ENCODE data around the gene ARMC7. TPM values are rescaled to one million over a fixed set of nuclear protein-coding genes. Genes with fewer than 3 reads are reported as not detected.

The ARMC7 gene
- 12.8 and 13.6 TPM in 2 replicates for total RNA-seq
- long read RNA-seq, transcript ARMC7-201 (3 exons, 2,126 nt), result major isoform, 8 of 15 reads
- long read RNA-seq, partial matches to known transcripts, result 0 of 15 reads
- long read RNA-seq, other reads (novel, unspliced or antisense), result 4 of 15 reads

DNA sequence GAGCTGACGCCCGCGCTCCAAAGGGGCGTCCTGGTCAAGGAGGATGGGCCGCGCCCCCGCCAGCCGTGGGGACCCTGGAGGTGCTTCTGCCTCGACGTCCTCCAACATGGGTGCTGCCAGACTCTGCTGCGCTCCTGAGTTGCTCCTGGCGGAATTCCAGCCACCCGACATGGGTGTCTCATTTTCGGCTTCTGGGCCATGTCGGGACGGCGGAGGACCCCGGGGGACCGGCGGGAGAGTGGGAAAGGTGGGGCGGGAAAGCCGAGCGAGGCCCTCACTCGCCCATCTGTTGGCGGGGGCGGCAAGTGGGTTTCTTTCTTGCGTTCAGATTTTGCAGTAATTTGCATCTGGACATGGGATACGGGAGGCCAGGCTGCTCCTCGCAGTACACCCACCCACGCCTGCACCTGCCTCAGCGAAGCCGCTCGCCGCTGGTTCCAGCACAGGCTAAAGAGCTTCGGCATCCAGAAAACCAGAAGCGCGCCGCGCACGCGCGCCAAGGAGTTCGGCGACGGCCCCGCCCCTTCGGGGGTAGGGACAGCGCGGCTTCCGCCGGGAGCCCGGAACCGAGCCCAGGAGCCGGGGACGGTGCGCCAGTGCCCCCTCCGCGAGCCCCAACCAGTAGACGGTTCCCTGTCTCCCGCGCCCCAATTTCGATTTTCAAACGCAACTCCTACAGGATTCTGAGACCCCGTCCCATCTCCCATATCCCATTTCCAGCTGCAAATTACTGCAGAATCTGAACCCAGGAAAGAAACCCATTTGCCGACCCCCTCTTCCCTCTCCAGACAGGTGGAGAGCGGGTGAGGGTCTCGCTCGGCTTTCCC lies at the start of gene ARMC7:
TSS of gene ARMC7 (plus strand) at position 563 of the 827 bp plus-strand sequence. CDS start 320 bp downstream, outside the sequence.
- Mint-ChIP-seq H3K4me3 (ENCODE audit: unreplicated experiment) (peak within 1 kb of the TSS; percentile 83), H3K36me3 (ENCODE audit: unreplicated experiment) (peaks cover 2% of the 10 kb centered on the region), H3K27ac (ENCODE audit: unreplicated experiment) (peak within 1 kb of the TSS; percentile 59), H3K4me1 (ENCODE audit: unreplicated experiment) (peaks cover 40% of the 10 kb centered on the region), H3K9me3 (ENCODE audit: unreplicated experiment) (no peaks in the 10 kb centered on the region), H3K27me3 (ENCODE audit: unreplicated experiment) (no peaks in the 10 kb centered on the region)
- peak; percentile 96 for DNase-seq (ENCODE audit: extremely low spot score, unreplicated experiment)
- TF ChIP-seq, protein P1, sequence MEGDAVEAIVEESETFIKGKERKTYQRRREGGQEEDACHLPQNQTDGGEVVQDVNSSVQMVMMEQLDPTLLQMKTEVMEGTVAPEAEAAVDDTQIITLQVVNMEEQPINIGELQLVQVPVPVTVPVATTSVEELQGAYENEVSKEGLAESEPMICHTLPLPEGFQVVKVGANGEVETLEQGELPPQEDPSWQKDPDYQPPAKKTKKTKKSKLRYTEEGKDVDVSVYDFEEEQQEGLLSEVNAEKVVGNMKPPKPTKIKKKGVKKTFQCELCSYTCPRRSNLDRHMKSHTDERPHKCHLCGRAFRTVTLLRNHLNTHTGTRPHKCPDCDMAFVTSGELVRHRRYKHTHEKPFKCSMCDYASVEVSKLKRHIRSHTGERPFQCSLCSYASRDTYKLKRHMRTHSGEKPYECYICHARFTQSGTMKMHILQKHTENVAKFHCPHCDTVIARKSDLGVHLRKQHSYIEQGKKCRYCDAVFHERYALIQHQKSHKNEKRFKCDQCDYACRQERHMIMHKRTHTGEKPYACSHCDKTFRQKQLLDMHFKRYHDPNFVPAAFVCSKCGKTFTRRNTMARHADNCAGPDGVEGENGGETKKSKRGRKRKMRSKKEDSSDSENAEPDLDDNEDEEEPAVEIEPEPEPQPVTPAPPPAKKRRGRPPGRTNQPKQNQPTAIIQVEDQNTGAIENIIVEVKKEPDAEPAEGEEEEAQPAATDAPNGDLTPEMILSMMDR (IDR thresholded peaks at IDR 0.05), result no peak

DNA sequence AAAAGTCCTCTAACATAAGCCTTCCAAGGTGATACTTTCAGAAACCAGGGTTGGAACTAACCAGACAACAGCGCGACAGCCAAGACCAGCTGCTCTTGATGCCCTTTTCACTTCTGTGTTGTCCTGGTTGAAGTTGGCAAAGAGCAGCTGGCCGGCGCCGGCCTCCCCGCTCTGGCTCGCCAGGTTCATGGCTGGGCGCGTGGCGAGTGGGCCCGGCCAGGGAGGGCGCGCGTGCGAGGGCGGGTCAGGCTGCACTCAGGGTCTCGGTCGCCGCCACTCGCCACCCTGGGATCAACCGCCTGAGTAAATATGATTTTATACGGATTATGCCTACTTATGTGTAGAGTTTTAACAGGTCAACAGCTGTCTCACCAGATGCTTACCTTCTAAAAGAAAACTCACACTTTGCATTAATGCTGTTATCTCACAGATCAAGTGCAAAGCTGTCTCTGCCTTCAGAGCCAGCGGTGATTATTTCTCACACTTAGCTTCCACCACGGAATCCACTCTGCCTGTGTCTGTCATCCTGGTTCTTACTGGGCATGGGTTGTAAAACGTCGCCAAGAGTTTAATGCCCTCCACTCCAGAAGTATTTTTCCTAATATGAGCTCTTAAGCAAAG lies 49.2 kb upstream of the ARMC7 start:
- Mint-ChIP-seq H3K4me3 (ENCODE audit: unreplicated experiment) (no peak overlapping the region), H3K27me3 (ENCODE audit: unreplicated experiment) (no peaks in the 10 kb centered on the region), H3K9me3 (ENCODE audit: unreplicated experiment) (no peaks in the 10 kb centered on the region), H3K36me3 (ENCODE audit: unreplicated experiment) (peaks cover 34% of the 10 kb centered on the region), H3K27ac (ENCODE audit: unreplicated experiment) (no peak overlapping the region), H3K4me1 (ENCODE audit: unreplicated experiment) (peaks cover 10% of the 10 kb centered on the region)
- DNase-seq (ENCODE audit: extremely low spot score, unreplicated experiment), result no peak
- TF ChIP-seq, protein P1 (IDR thresholded peaks at IDR 0.05), result no peak

DNA sequence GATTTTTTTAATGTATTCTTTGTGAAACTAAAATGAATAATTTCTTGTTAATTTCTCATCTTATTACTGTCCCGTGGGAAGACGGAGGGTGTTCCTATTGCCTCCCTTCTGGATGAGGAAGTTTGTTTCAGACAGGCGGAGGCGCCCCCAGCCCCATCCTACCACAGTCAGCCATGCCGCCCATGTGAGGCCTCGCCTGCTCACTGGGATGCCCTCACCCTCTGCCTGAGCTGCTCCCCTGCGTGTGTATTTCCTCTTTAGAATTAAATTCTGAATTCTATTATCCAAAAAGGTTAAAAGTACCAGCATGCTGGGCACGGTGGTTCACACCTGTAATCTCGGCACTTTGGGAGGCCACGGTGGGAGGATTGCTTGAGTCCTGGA lies 48.7 kb upstream of the ARMC7 start:
- no peaks in the 10 kb centered on the region for H3K27me3 Mint-ChIP-seq (ENCODE audit: unreplicated experiment)
- H3K4me3 Mint-ChIP-seq (ENCODE audit: unreplicated experiment), result no peak overlapping the region
- no peak for DNase-seq (ENCODE audit: extremely low spot score, unreplicated experiment)
- H3K4me1 Mint-ChIP-seq (ENCODE audit: unreplicated experiment), result peaks cover 10% of the 10 kb centered on the region
- H3K36me3 Mint-ChIP-seq (ENCODE audit: unreplicated experiment), result peaks cover 31% of the 10 kb centered on the region
- no peaks in the 10 kb centered on the region for H3K9me3 Mint-ChIP-seq (ENCODE audit: unreplicated experiment)
- no peak overlapping the region for H3K27ac Mint-ChIP-seq (ENCODE audit: unreplicated experiment)
- TF ChIP-seq, protein P1 (IDR thresholded peaks at IDR 0.05), result no peak

DNA sequence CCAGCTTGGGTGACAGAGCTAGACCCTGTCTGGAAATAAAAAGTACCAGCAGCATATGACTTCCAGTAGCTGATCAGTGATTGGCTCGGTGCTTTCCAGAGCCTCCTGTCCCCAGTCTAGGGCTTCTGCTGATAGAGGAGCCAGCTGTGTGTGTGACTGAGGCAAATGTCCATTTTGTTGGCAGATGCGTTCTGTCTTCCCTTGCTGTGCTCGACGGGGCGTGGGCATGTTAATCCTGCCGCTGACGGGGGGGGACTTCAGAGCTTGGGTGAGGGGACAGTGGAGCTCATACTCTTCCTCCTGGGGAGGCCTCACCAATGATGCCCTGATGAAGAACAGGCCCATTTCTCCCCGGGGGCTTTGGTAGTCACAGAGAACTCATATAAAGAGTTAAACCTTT lies 48.2 kb upstream of the ARMC7 start:
- no peaks in the 10 kb centered on the region for H3K9me3 Mint-ChIP-seq (ENCODE audit: unreplicated experiment)
- TF ChIP-seq, protein P1 (IDR thresholded peaks at IDR 0.05), result no peak
- H3K27ac Mint-ChIP-seq (ENCODE audit: unreplicated experiment), result no peak overlapping the region
- H3K4me1 Mint-ChIP-seq (ENCODE audit: unreplicated experiment), result peaks cover 10% of the 10 kb centered on the region
- H3K36me3 Mint-ChIP-seq (ENCODE audit: unreplicated experiment), result peaks cover 25% of the 10 kb centered on the region
- H3K27me3 Mint-ChIP-seq (ENCODE audit: unreplicated experiment), result no peaks in the 10 kb centered on the region
- no peak overlapping the region for H3K4me3 Mint-ChIP-seq (ENCODE audit: unreplicated experiment)
- DNase-seq (ENCODE audit: extremely low spot score, unreplicated experiment), result no peak

DNA sequence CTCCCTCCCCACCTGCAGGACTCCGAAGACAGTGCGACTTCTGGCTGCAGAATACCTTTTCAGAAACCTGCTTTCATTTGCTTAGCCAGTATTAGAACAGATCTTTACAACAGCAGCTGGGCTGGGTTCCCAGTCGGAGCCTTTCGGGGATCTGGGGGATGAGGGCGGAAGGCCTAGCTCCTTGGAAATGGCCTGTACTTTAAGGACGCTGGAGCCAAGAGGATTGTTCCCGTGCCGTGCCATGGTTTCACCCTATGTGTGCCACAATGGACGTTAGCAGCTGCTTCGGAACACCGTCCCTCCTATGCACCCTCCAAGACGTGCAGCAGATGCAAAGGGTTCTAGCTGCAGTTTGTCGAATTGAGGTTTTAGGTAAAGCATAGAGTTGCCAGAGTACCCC lies 46.6 kb upstream of the ARMC7 start:
- H3K36me3 Mint-ChIP-seq (ENCODE audit: unreplicated experiment), result peaks cover 21% of the 10 kb centered on the region
- H3K9me3 Mint-ChIP-seq (ENCODE audit: unreplicated experiment), result no peaks in the 10 kb centered on the region
- no peak for DNase-seq (ENCODE audit: extremely low spot score, unreplicated experiment)
- H3K4me3 Mint-ChIP-seq (ENCODE audit: unreplicated experiment), result no peak overlapping the region
- H3K4me1 Mint-ChIP-seq (ENCODE audit: unreplicated experiment), result peaks cover 12% of the 10 kb centered on the region
- H3K27me3 Mint-ChIP-seq (ENCODE audit: unreplicated experiment), result no peaks in the 10 kb centered on the region
- H3K27ac Mint-ChIP-seq (ENCODE audit: unreplicated experiment), result no peak overlapping the region
- TF ChIP-seq, protein P1 (IDR thresholded peaks at IDR 0.05), result no peak
